Inflammatory macrophage treated with lipopolysaccharide for 1 hour (primary cell): ENCODE measurements around the gene DHRS12.

Experiments
- DNase-seq, 2 donors: peaks; one replicate each; pipeline ENCODE4 v3.0.0-alpha.2; 2020 to 2022

Gene DHRS12

DNA sequence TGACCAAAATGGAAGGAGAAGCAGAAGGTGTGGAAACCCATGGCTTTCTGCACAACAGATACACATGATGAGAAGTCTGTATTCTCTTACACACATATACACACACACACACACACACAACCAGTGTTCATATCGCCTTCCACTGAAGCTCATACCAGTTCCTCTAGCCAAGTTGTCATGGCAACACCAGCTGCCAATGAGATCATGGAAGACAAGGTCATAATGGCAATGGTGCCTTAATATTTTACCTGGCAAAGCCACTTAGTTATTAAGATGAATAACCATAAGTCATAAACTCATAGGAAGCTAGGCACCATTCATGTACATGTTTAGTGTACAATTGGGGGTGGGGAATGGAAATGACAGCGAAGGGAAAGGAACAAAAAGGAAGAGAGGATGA, 2.6 kb upstream of the DHRS12 start:
- peak in 1 of 2 donors; percentile 55 for DNase-seq

DNA sequence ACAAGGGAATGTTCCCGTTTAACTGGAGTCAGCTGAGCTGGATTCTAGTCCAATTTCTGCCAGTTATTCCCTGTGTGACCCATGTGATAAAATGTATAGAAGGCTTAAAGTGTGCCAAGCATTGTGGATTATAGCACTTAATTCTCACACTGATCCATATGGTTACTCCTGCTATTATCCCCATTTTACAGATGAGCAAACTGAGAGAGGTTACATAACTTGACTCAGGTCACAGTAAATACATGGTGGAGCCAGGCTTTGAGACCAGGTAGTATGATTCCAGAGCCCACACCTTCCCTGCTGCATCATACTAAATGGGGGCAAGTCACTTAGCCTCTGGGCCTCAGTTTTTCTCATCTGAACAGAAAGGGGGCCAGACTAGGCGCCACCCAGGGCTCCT, 2.0 kb upstream of the DHRS12 start:
- no peak for DNase-seq

GRCh38 chr13:51805313-51805712, 1.4 kb upstream of the DHRS12 start:
- no peak for DNase-seq

DNA sequence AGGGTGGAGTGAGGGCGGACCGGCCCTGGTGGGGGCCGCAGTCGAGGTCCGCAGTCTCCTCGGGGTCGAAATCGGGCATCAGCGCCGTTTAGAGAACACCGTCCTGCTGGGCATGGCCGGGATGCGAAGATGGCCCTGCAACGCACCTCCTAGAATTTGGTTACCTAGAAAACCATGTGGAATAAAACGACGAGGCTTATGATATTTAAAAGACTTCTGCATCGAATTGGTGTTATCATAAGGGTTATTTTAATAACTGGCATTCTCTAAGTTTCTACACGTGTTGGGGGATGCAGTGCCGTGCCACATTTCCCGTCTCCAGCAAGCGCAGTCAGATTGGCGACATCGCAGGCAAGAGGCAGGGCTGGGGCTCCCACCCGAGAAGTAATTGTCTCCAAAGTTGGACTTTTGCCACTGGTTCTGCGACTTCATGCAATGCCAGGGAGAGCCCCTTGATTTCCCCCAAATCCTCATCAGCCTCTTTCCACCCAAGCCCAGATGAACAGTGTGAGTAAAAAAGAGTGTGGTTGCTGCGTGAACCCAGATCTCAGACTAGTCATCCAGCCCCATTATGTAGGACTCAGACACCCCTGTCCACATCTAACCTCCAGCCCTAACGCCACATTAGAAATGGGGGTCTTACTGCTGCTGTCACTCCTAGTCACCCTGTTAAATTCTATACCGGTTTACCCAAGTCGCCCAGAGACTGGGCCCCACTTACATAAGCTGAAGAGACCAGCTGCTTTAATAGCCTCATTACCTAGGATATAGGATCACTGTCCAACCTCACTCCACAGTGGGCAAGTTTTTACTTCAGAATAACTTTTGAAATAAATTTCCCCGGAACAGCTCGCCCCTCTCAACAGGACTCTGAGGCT, 571 bp upstream of the DHRS12 start:
- DNase-seq, result peak; percentile 58 to 76

GRCh38 chr13:51802631-51803418, 1.1 kb downstream of the DHRS12 start:
- no peak for DNase-seq

DNA sequence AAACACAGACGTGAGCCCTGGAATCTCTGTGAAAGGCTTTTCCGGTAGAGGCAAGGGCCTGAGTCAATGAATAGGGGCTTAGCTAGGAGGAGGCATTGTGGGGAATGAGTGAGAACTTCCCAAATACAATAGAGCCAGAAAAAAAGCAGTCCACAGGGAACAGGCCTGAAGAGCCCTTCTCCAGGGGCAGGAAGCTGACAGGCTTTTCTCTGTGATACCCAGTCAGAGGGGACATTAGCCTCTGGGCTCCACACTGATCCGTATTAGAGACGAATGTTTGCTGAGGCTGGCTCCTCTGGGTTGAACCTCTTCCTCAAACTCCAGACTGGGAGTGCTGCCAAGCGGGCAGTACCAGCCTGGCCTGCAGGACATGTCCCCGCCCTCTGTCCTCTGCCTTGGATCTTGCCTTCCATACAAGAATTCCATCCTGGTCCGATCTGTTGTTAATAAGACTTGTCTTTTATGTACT, 2.3 kb downstream of the DHRS12 start:
- DNase-seq, result peak in 1 of 2 donors; percentile 36

DNA sequence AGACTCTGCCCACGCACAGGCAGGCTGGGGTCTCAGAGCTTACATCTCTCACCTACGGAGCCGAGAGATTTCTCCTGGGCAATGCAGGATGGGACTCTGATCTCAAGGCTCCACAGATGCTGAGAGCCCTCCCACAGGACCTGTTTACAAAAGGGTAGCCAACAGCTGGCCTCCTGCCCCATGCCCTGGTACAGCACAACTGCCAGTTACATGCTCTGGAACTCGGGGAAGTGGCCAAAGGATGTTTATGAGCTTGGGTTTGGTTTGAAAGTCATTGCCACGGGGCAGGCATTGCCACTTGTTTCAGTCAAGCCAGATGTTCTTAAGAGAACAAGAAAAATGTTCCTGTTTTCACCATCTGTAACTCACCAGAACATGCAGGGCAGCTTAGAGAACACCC, 3.5 kb downstream of the DHRS12 start:
- no peak for DNase-seq

GRCh38 chr13:51799261-51799660, 4.7 kb downstream of the DHRS12 start:
- no peak for DNase-seq

- DNase-seq, result no peak
Measured at GRCh38 chr13:51797664-51798488, 6.1 kb downstream of the DHRS12 start.

DNA sequence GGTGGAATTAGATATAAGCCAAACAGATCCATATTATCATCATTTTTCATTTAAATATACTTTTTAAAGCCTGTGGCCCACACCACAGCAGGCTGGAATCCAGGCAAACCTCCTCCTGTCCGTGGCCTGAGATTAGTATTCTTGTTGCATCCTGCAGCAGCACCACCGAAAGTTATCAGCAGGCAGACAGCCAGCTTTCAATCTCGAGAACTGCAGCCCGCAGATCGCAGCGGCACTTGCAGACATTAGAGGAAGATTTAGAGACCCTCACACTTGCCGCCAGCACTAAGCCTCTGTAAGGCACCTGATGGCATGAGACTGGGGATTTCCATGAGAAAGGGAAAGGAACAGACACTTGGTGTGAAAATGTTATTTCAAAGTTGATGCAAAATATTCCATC, 7.4 kb downstream of the DHRS12 start:
- DNase-seq, result no peak

DNA sequence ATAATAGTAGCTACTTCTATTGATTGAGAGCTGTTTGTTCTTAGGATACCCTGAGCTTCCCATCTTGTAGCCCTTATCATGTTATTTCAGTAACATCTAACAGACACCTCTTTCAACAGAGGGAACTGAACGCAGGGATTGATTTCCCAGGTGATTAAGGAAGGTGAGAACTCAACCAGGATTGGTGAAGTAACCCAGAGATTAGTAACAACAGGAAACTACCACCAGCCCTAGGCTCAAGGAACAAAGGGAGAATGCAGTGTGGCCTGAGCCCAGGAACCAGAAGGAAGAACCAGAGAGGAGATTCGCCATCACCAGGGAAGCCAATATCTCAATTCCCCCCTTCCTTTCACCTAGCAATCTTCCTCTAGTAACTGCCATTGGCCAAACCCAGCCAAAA, 8.5 kb downstream of the DHRS12 start:
- DNase-seq, result no peak

- no peak for DNase-seq
Measured at GRCh38 chr13:51794964-51795363, 9.0 kb downstream of the DHRS12 start.

GRCh38 chr13:51793570-51794271, 10.2 kb downstream of the DHRS12 start:
- DNase-seq, result peak; percentile 48 to 54

DNA sequence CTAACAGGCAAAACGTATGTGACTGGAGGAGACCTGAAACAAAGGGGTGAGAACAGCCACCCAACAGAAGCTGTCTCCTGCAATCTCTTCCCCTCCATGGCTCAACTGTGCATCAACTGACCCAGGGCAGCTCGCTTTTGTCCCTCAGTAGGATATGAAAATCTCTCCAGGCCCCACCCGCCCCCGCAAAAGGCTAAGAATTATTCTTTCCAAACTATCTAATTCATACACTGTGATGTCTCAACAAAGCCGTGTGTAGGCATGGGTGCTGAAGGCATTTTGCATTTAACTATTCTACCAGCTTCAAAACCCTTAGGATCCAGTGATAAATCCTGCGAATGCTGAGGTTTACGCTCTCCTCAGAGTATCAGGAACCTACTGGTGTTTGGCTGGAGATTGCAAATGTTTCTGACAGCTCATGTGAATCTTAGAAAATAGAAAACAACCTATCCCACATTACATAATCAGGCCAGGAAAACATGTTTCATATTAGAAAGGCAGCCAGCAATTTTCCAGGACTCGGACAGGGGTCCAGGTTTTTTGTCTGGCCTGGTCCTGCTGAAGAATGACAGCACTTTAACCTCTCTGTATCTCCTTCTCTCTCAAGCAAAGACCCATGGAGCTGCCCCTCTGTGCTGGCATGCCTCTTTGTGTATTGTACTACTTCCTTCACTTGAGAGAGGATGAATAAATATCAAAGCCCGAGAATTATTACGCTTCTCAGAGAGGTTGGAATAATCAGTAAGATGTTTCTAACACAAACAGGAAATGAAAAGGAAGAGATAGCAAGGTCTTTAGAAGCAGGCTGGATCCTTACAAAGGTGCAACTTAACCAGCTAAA, 17.3 kb downstream of the DHRS12 start:
- DNase-seq, result peak in 1 of 2 donors; percentile 6

- no peak for DNase-seq
Measured at GRCh38 chr13:51785712-51786424, 18.1 kb downstream of the DHRS12 start.

GRCh38 chr13:51784097-51784496, 19.9 kb downstream of the DHRS12 start:
- DNase-seq, result no peak

DNA sequence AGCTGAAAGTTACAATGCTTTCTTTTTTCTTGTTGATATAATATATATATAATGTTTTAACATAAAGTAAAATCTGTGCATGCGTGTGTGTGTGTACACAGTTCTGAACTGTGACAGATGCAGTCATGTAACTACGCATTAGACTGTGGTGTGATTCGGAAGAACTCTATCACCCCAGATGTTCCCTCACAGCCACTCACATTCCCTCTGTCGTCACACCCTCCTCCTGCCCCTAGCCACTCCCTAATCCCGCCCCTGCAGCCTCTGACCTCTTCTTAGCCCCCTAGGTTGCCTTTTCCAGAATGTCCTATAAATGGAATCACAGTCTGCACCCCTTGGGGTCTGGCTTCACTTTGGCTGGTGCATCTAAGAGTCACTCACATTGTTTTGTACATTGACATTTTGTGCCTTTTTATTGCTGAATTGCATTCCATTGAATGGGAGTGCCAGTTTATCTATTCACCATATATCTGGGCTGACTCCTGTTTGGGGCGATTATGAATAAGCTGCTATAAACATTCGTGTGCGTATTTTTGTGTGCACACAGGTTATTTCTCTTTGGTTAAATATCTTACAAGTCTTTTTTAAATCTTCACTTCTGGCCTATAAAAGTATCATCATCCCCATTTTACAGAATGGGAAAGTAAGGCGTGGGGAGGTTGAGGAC, 20.4 kb downstream of the DHRS12 start:
- DNase-seq, result no peak

DNA sequence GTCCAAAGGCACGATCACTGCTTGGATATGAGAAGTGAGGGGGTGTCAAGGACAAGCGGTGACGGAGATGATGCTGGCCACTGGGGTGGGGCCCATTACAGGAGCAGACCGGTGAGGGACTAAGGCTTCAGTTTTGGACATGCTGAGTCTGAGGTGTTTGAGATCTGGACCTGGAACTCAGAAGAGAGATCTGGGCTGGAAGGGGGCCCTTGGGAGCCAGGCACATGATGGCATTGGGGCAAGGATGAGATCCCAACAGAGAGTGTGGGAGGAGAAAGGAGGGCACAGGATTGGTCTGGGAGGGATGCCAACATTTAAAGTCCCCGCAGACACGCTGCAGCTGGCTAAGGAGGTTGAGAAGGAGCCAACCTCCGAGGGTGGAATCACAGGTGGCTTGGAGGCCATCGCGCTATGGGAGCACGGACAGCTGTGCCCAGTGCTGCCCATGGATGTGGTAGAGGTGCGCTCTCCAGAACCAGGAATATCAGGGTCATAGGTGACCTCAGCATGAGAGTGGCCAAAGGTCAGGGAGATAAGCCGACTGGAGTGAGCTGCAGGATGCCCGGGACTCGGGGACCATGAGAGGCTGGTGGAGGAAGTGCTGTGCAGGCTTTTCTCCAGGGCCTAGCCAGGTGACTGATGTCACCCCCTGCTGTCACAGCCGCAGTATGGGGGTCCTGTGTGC, 21.8 kb downstream of the DHRS12 start:
- no peak for DNase-seq

- DNase-seq, result no peak
Measured at GRCh38 chr13:51781246-51782022, 22.5 kb downstream of the DHRS12 start.
